ENCODE data around the gene CDH13. TPM values are rescaled to one million over a fixed set of nuclear protein-coding genes. Genes with fewer than 3 reads are reported as not detected.

CDH13 gene
- total and polyA plus RNA-seq, 9 of the 15 experiments (the other 6 are each of a cell fraction or from before 2014, with no cell fraction given): 0.03 TPM; not detected in 8

- H3K27ac ChIP-seq (ENCODE audit: extremely low read depth, low read depth, low read length): no peak overlapping the region
- H4K20me1 ChIP-seq (replicated peaks; ENCODE audit: control insufficient read depth, insufficient read depth, low read length): no peaks in the 10 kb centered on the region
- H3K4me3 ChIP-seq: no peak overlapping the region
- ChIA-PET POLR2A (no interaction called here), CTCF (ENCODE audit: low intra/inter-chr PET ratio) (no interaction called here)
- TF ChIP-seq NCOA6 (IDR thresholded peaks at IDR 0.05): no peak
- in situ Hi-C loops (cut with MboI): no loop called here
- no peaks in the 10 kb centered on the region for H3K27me3 ChIP-seq (ENCODE audit: control insufficient read depth in 2 of 2, insufficient read depth in 2 of 2, low read length in 2 of 2)
- intact Hi-C loops (cut with micrococcal nuclease): no loop called here
- ATAC-seq: no peak
- no peak for DNase-seq (ENCODE audit: extremely low read depth in 1 of 4, low spot score in 3 of 4)
- no peaks in the 10 kb centered on the region for H3K9me3 ChIP-seq (replicated peaks; ENCODE audit: control insufficient read depth, insufficient read depth, low read depth, low read length)
- H3K9me1 ChIP-seq (ENCODE audit: control insufficient read depth, insufficient read depth, low read length): no peaks in the 10 kb centered on the region
- H3K4me2 ChIP-seq (ENCODE audit: insufficient read depth, low read length): no peak overlapping the region
- no peak for FAIRE-seq
- H2AFZ ChIP-seq (ENCODE audit: low read depth, low read length): no peak overlapping the region
- H3K36me3 ChIP-seq (ENCODE audit: control insufficient read depth, insufficient read depth, low read length): no peaks in the 10 kb centered on the region
- 0% methylated on average over 3 of the region's 3 CpGs for WGBS (ENCODE audit: insufficient coverage, low coverage, missing lambda C conversion rate)
- H3K9ac ChIP-seq (ENCODE audit: insufficient read depth in 1 of 2, low read depth in 2 of 2, low read length in 2 of 2): no peak overlapping the region
- no TSS peak for BruUV-seq (replicated peaks)
- no peaks in the 10 kb centered on the region for H3K79me2 ChIP-seq (ENCODE audit: control insufficient read depth, insufficient read depth, low read length)
- H3K4me1 ChIP-seq (replicated peaks in 1 of 2; ENCODE audit: control insufficient read depth in 2 of 2, insufficient read depth in 2 of 2, low read length in 2 of 2): no peaks in the 10 kb centered on the region
Measured at GRCh38 chr16:82738699-82739098, 111.9 kb downstream of the CDH13 start.

- FAIRE-seq: no peak
- H3K4me2 ChIP-seq (ENCODE audit: insufficient read depth, low read length): no peak overlapping the region
- in situ Hi-C loops (cut with MboI) (no loop called here), intact Hi-C loops (cut with micrococcal nuclease) (no loop called here)
- no peaks in the 10 kb centered on the region for H3K79me2 ChIP-seq (ENCODE audit: control insufficient read depth, insufficient read depth, low read length)
- H3K27me3 ChIP-seq (ENCODE audit: control insufficient read depth in 2 of 2, insufficient read depth in 2 of 2, low read length in 2 of 2): no peaks in the 10 kb centered on the region
- ChIA-PET CTCF (ENCODE audit: low intra/inter-chr PET ratio) (no interaction called here), POLR2A (no interaction called here)
- TF ChIP-seq FOXK2 (conservative IDR thresholded peaks at IDR 0.05 in 1 of 2, IDR thresholded peaks at IDR 0.05 in 1 of 2; ENCODE audit: low read depth in 2 of 2): no peak
- TF ChIP-seq SPI1 (IDR thresholded peaks at IDR 0.05; ENCODE audit: borderline replicate concordance, low read depth, low read length): no peak
- TF ChIP-seq NFYB (IDR thresholded peaks at IDR 0.05; ENCODE audit: extremely low read depth, insufficient read length): no peak
- TF ChIP-seq PCBP2 (IDR thresholded peaks at IDR 0.05; ENCODE audit: low read depth, low read length, poor library complexity, severe bottlenecking): no peak
- TF ChIP-seq GATA2 (CRISPR knock-in tag; IDR thresholded peaks at IDR 0.05): no peak
- H3K4me1 ChIP-seq (replicated peaks in 1 of 2; ENCODE audit: control insufficient read depth in 2 of 2, insufficient read depth in 2 of 2, low read length in 2 of 2): no peaks in the 10 kb centered on the region
- H3K4me3 ChIP-seq: no peak overlapping the region
- 0% methylated on average over 5 of the region's 5 CpGs for WGBS (ENCODE audit: insufficient coverage, low coverage, missing lambda C conversion rate)
- no TSS peak for BruUV-seq (replicated peaks)
- no peaks in the 10 kb centered on the region for H3K9me1 ChIP-seq (ENCODE audit: control insufficient read depth, insufficient read depth, low read length)
- no peaks in the 10 kb centered on the region for H4K20me1 ChIP-seq (replicated peaks; ENCODE audit: control insufficient read depth, insufficient read depth, low read length)
- H3K9me3 ChIP-seq (replicated peaks; ENCODE audit: control insufficient read depth, insufficient read depth, low read depth, low read length): no peaks in the 10 kb centered on the region
- no peak overlapping the region for H2AFZ ChIP-seq (ENCODE audit: low read depth, low read length)
- H3K36me3 ChIP-seq (ENCODE audit: control insufficient read depth, insufficient read depth, low read length): no peaks in the 10 kb centered on the region
- no peak overlapping the region for H3K27ac ChIP-seq (ENCODE audit: extremely low read depth, low read depth, low read length)
- ATAC-seq: no peak
- no peak for DNase-seq (ENCODE audit: extremely low read depth in 1 of 4, low spot score in 3 of 4)
- no peak overlapping the region for H3K9ac ChIP-seq (ENCODE audit: insufficient read depth in 1 of 2, low read depth in 2 of 2, low read length in 2 of 2)
Measured at GRCh38 chr16:82741073-82741615, 114.4 kb downstream of the CDH13 start.

All from K562 (cell line).